Activated T-cell treated with anti-CD3 and anti-CD28 coated beads for 4 hours (primary cell): ENCODE data around the gene ZNF787.
A peak's percentile ranks its signal among the peaks of the same experiment; 100 is the strongest.

ENCODE experiments used
- DNase-seq: peaks from one replicate; pipeline ENCODE4 v3.0.0-alpha.2; 2020

The ZNF787 gene

GRCh38 chr19:56142897-56143434 lies 21.9 kb upstream of the ZNF787 start:
- DNase-seq = no peak

- no peak for DNase-seq
These were observed 21.1 kb upstream of the ZNF787 start for GRCh38 chr19:56142087-56142787.

GRCh38 chr19:56141417-56141993 lies 20.4 kb upstream of the ZNF787 start:
- DNase-seq = no peak

GRCh38 chr19:56140583-56141416 lies 19.7 kb upstream of the ZNF787 start, which contains the start of gene ZNF444:
TSS of gene ZNF444 (plus strand) at chr19:56141287. CDS start at chr19:56146912, 5,625 bp downstream.
- peak; percentile 99 for DNase-seq

GRCh38 chr19:56139847-56140582 lies 18.9 kb upstream of the ZNF787 start:
- no peak for DNase-seq

GRCh38 chr19:56138069-56138468 lies 17.0 kb upstream of the ZNF787 start:
- DNase-seq = no peak

GRCh38 chr19:56137405-56137804 lies 16.3 kb upstream of the ZNF787 start:
- DNase-seq = no peak

GRCh38 chr19:56136362-56136761 lies 15.3 kb upstream of the ZNF787 start:
- DNase-seq = no peak

GRCh38 chr19:56134654-56134921 lies 13.5 kb upstream of the ZNF787 start:
- no peak for DNase-seq

GRCh38 chr19:56133858-56134653 lies 13.0 kb upstream of the ZNF787 start:
- DNase-seq = no peak

GRCh38 chr19:56132316-56132822 lies 11.3 kb upstream of the ZNF787 start:
- DNase-seq = no peak

GRCh38 chr19:56131651-56132050 lies 10.6 kb upstream of the ZNF787 start:
- no peak for DNase-seq

- no peak for DNase-seq
These were observed 8.9 kb upstream of the ZNF787 start for GRCh38 chr19:56130006-56130405.

- no peak for DNase-seq
These were observed 6.1 kb upstream of the ZNF787 start for GRCh38 chr19:56126983-56127780.

- no peak for DNase-seq
These were observed 4.9 kb upstream of the ZNF787 start for GRCh38 chr19:56125806-56126590.

- DNase-seq = no peak
These were observed 3.5 kb upstream of the ZNF787 start for GRCh38 chr19:56124578-56124977.

GRCh38 chr19:56123266-56123891 lies 2.3 kb upstream of the ZNF787 start:
- no peak for DNase-seq

GRCh38 chr19:56120371-56121179 lies 520 bp downstream of the ZNF787 start:
- DNase-seq = peak; percentile 74

GRCh38 chr19:56120002-56120370 lies 1.1 kb downstream of the ZNF787 start:
- DNase-seq = no peak
